Measurements from ENCODE around the gene RIIAD1. TPM values are rescaled to one million over a fixed set of nuclear protein-coding genes. Genes with fewer than 3 reads are reported as not detected.

The RIIAD1 gene
- total RNA-seq, 1 donor from 2014 or later, result not detected

- no peak for TF ChIP-seq CTCF (IDR thresholded peaks at IDR 0.05; ENCODE audit: insufficient read depth, low read length, severe bottlenecking)
- FAIRE-seq (no peak), DNase-seq (ENCODE audit: low read depth) (no peak)
- Histone ChIP-seq H3K36me3 (ENCODE audit: control insufficient read depth, insufficient read depth, low read length) (no peaks in the 10 kb centered on the region), H3K27me3 (ENCODE audit: control insufficient read depth, insufficient read depth, low read length) (peaks cover 33% of the 10 kb centered on the region), H3K4me3 (ENCODE audit: low read depth, low read length) (no peak overlapping the region)
Observed at GRCh38 chr1:151716405-151716762, 4.9 kb upstream of the RIIAD1 start.

- Histone ChIP-seq H3K36me3 (ENCODE audit: control insufficient read depth, insufficient read depth, low read length) (no peaks in the 10 kb centered on the region), H3K4me3 (ENCODE audit: low read depth, low read length) (no peak within 1 kb of the TSS), H3K27me3 (ENCODE audit: control insufficient read depth, insufficient read depth, low read length) (peaks cover 39% of the 10 kb centered on the region)
- FAIRE-seq, result no peak
- no peak for DNase-seq (ENCODE audit: low read depth)
- TF ChIP-seq CTCF (IDR thresholded peaks at IDR 0.05; ENCODE audit: insufficient read depth, low read length, severe bottlenecking), result no peak
Observed at GRCh38 chr1:151716771-151717631, 4.3 kb upstream of the RIIAD1 start, which contains the start of gene CELF3. CELF3 (minus strand) TSS chr1:151716803; CDS start chr1:151716020, 783 bp downstream.

- FAIRE-seq (no peak), DNase-seq (ENCODE audit: low read depth) (peak; percentile 35)
- Histone ChIP-seq H3K36me3 (ENCODE audit: control insufficient read depth, insufficient read depth, low read length) (no peaks in the 10 kb centered on the region), H3K4me3 (ENCODE audit: low read depth, low read length) (no peak overlapping the region), H3K27me3 (ENCODE audit: control insufficient read depth, insufficient read depth, low read length) (peaks cover 39% of the 10 kb centered on the region)
- no peak for TF ChIP-seq CTCF (IDR thresholded peaks at IDR 0.05; ENCODE audit: insufficient read depth, low read length, severe bottlenecking)
Observed at GRCh38 chr1:151718011-151718431, 3.3 kb upstream of the RIIAD1 start.

GRCh38 chr1:151718666-151719065 lies 2.7 kb upstream of the RIIAD1 start:
- no peak for FAIRE-seq
- no peaks in the 10 kb centered on the region for H3K36me3 ChIP-seq (ENCODE audit: control insufficient read depth, insufficient read depth, low read length)
- DNase-seq (ENCODE audit: low read depth), result no peak
- H3K4me3 ChIP-seq (ENCODE audit: low read depth, low read length), result no peak overlapping the region
- peaks cover 39% of the 10 kb centered on the region for H3K27me3 ChIP-seq (ENCODE audit: control insufficient read depth, insufficient read depth, low read length)
- no peak for TF ChIP-seq CTCF (IDR thresholded peaks at IDR 0.05; ENCODE audit: insufficient read depth, low read length, severe bottlenecking)

GRCh38 chr1:151720125-151720524 lies 1.2 kb upstream of the RIIAD1 start:
- Histone ChIP-seq H3K36me3 (ENCODE audit: control insufficient read depth, insufficient read depth, low read length) (no peaks in the 10 kb centered on the region), H3K4me3 (ENCODE audit: low read depth, low read length) (no peak overlapping the region), H3K27me3 (ENCODE audit: control insufficient read depth, insufficient read depth, low read length) (peaks cover 39% of the 10 kb centered on the region)
- no peak for TF ChIP-seq CTCF (IDR thresholded peaks at IDR 0.05; ENCODE audit: insufficient read depth, low read length, severe bottlenecking)
- DNase-seq (ENCODE audit: low read depth) (no peak), FAIRE-seq (no peak)

Measured in bronchial epithelial cell (primary cell).